Neuronal stem cell (in vitro differentiated cells): ENCODE results near the gene USP2.
"Not testable (repeated sequence)": the region's sequence is repeated elsewhere in the genome, so short reads cannot be mapped to it uniquely, and the experiment has no call there.

ENCODE experiments used
- DNase-seq: peaks from one replicate; pipeline ENCODE4 v3.0.0-alpha.2; 2013; ENCODE audit warnings: low spot score
- H2AFZ ChIP-seq: one replicate; pipeline ENCODE4 v1.6.1; 2013; ENCODE audit warnings: mild to moderate bottlenecking, low read length, inconsistent platforms
- H2AK5ac ChIP-seq: 2 replicates; pipeline ENCODE4 v1.6.1; 2013; ENCODE audit warnings: low read depth, mild to moderate bottlenecking, inconsistent platforms, low read length, moderate library complexity, mixed read lengths
- H2BK120ac ChIP-seq: 2 replicates; pipeline ENCODE4 v1.6.1; 2013; ENCODE audit warnings: low read depth, mild to moderate bottlenecking, inconsistent platforms, low read length, moderate library complexity, mixed read lengths
- H2BK12ac ChIP-seq: one replicate; pipeline ENCODE4 v1.6.1; 2013; ENCODE audit warnings: low read length, inconsistent platforms
- H2BK15ac ChIP-seq: 2 replicates; pipeline ENCODE4 v1.6.1; 2013; ENCODE audit warnings: mild to moderate bottlenecking, low read length, inconsistent platforms, mixed read lengths
- H2BK5ac ChIP-seq: one replicate; pipeline ENCODE4 v1.6.1; 2013; ENCODE audit warnings: inconsistent platforms, mild to moderate bottlenecking, low read length, moderate library complexity
- H3K14ac ChIP-seq: one replicate; pipeline ENCODE4 v1.6.1; 2013; ENCODE audit warnings: low read length, inconsistent platforms
- H3K18ac ChIP-seq: 2 replicates; pipeline ENCODE4 v1.6.1; 2013; ENCODE audit warnings: low read length, inconsistent platforms
- H3K23ac ChIP-seq: 2 replicates; pipeline ENCODE4 v1.6.1; 2013; ENCODE audit warnings: low read depth, mild to moderate bottlenecking, mixed read lengths, low read length, inconsistent platforms; ENCODE audit not compliant: poor library complexity
- H3K27ac ChIP-seq: replicated peaks from 3 replicates; pipeline ENCODE4 v1.5.1; 2013; ENCODE audit warnings: low read length, inconsistent platforms
- H3K27me3 ChIP-seq, 3 experiments: 2 replicates each; pipeline ENCODE4 v1.6.1; 2013; ENCODE audit warnings: low read length in 3 of 3, mild to moderate bottlenecking in 2 of 3, inconsistent platforms in 1 of 3, low read depth in 1 of 3, mixed read lengths in 1 of 3, moderate library complexity in 1 of 3; ENCODE audit not compliant: control insufficient read depth in 3 of 3, insufficient read depth in 3 of 3
- H3K36me3 ChIP-seq, 2 donors: replicated peaks in 1 of 2; 2 replicates each; pipeline ENCODE4 v1.6.1; 2013; ENCODE audit warnings: low read length in 2 of 2; ENCODE audit not compliant: control insufficient read depth in 2 of 2, insufficient read depth in 2 of 2
- H3K4ac ChIP-seq: 2 replicates; pipeline ENCODE4 v1.6.1; 2013; ENCODE audit warnings: inconsistent platforms, mild to moderate bottlenecking, low read length, moderate library complexity
- H3K4me1 ChIP-seq, 2 donors: 1 replicate in 1 of 2; 2 replicates in 1 of 2; pipeline ENCODE4 v1.6.1; 2013; ENCODE audit warnings: low read length in 2 of 2, low read depth in 1 of 2; ENCODE audit not compliant: control insufficient read depth in 2 of 2, insufficient read depth in 1 of 2
- H3K4me2 ChIP-seq: one replicate; pipeline ENCODE4 v1.6.1; 2013; ENCODE audit warnings: mild to moderate bottlenecking, low read length, inconsistent platforms; ENCODE audit not compliant: insufficient read depth, poor library complexity, severe bottlenecking
- H3K4me3 ChIP-seq, 2 donors: 2 replicates each; pipeline ENCODE4 v1.5.1; 2013; ENCODE audit warnings: low read length in 2 of 2, mild to moderate bottlenecking in 2 of 2, inconsistent platforms in 1 of 2, moderate library complexity in 1 of 2
- H3K79me1 ChIP-seq: one replicate; pipeline ENCODE4 v1.6.1; 2013; ENCODE audit warnings: low read depth, mild to moderate bottlenecking, inconsistent platforms, low read length, moderate library complexity
- H3K9ac ChIP-seq: one replicate; pipeline ENCODE4 v1.6.1; 2013; ENCODE audit warnings: mild to moderate bottlenecking, low read depth, low read length, inconsistent platforms; ENCODE audit not compliant: poor library complexity
- H3K9me3 ChIP-seq, 2 donors: replicated peaks in 1 of 2; 2 replicates each; pipeline versions ENCODE3 to v1.6.1; 2013; ENCODE audit warnings: low read length in 2 of 2, mild to moderate bottlenecking in 2 of 2, inconsistent platforms in 1 of 2, low read depth in 1 of 2, mixed read lengths in 1 of 2, moderate library complexity in 1 of 2; ENCODE audit not compliant: control insufficient read depth in 2 of 2, insufficient read depth in 1 of 2
- H4K8ac ChIP-seq: one replicate; pipeline ENCODE4 v1.6.1; 2013; ENCODE audit warnings: low read depth, mild to moderate bottlenecking, inconsistent platforms, low read length, moderate library complexity
- H4K91ac ChIP-seq: one replicate; pipeline ENCODE4 v1.6.1; 2013; ENCODE audit warnings: low read length, low read depth, mild to moderate bottlenecking, inconsistent platforms; ENCODE audit not compliant: poor library complexity
- WGBS, 2 donors: extraction: QIAGEN DNeasy Blood & Tissue Kit; methylation state at CpG; one replicate each; pipeline ENCODE4 v1.1.7; 2013; ENCODE audit warnings: missing lambda C conversion rate in 2 of 2, mixed read lengths in 1 of 2; ENCODE audit not compliant: insufficient read length in 2 of 2, insufficient replicate concordance in 1 of 2; ENCODE audit errors: extremely low coverage in 2 of 2; 5-methylcytosine and 5-hydroxymethylcytosine counted together

The USP2 gene

DNA sequence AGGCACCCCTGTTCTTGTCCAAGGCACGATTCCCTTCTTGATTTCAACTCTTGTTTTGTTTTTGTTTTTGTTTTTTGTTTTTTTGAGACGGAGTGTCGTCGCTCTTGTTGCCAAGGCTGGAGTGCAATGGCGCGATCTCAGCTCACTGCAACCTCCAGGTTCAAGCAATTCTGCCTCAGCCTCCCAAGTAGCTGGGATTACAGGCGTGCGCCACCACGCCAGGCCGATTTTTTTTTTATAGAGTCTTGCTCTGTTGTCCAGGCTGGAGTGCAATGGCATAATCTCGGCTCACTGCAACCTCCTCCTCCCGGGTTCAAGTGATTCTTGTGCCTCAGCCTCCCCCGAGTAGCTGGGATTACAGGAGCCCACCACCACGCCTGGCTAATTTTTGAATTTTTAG, 1.0 kb upstream of the USP2 start:
- H3K79me1 ChIP-seq, H3K18ac ChIP-seq, H3K4ac ChIP-seq, H3K27ac ChIP-seq, H4K8ac ChIP-seq, DNase-seq, H3K9ac ChIP-seq, H2AK5ac ChIP-seq, H2BK5ac ChIP-seq, H3K23ac ChIP-seq, H3K36me3 ChIP-seq, H3K4me3 ChIP-seq, H3K9me3 ChIP-seq, H3K14ac ChIP-seq, H2BK120ac ChIP-seq, H4K91ac ChIP-seq, H2BK15ac ChIP-seq, H2BK12ac ChIP-seq, H3K4me2 ChIP-seq: not testable (repeated sequence)
- peak overlapping the region; percentile 92 for H2AFZ ChIP-seq
- no CpG with 5 or more reads among the region's 14 CpGs for WGBS, 2 donors
- H3K27me3 ChIP-seq: peaks cover 0 to 44% (median 4%) of the 10 kb centered on the region in 3 experiments
- peaks cover 7 to 23% of the 10 kb centered on the region in 2 donors for H3K4me1 ChIP-seq

DNA sequence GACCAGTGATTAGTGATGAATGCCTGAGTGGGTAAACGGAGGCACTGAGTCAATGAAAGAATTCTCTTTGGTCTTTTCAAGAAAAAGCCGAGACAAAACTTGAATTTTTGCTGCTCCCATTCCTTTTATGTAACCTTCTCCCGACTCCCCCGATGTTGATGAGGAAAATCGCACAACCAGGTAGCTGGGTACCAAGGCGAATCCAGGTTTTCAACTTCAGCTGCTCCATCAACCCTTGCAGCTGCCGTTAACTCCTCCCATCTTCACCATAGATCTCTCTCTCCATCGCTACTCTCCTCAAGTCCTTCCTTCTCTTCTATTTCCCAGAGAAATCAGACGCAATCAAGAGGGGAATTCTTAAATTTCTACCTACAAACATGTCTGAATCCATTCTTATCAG, 611 bp upstream of the USP2 start:
- H2AFZ ChIP-seq: peak overlapping the region; percentile 92
- H2AK5ac ChIP-seq: no peak overlapping the region
- no peak overlapping the region for H2BK12ac ChIP-seq
- H4K8ac ChIP-seq: no peak overlapping the region
- peaks cover 8 to 24% of the 10 kb centered on the region in 2 donors for H3K4me1 ChIP-seq
- no peak overlapping the region for H3K27ac ChIP-seq
- no peak overlapping the region for H3K9ac ChIP-seq
- peak overlapping the region; percentile 50 to 73 for H3K4me3 ChIP-seq
- no peak overlapping the region for H3K23ac ChIP-seq
- no CpG with 5 or more reads among the region's 9 CpGs for WGBS, 2 donors
- no peaks in the 10 kb centered on the region for H3K79me1 ChIP-seq
- no peak overlapping the region for H2BK5ac ChIP-seq
- no peak overlapping the region for H3K18ac ChIP-seq
- H3K4ac ChIP-seq: no peak overlapping the region
- DNase-seq: no peak
- H3K9me3 ChIP-seq: no peaks in the 10 kb centered on the region
- H3K36me3 ChIP-seq: no peaks in the 10 kb centered on the region
- peaks cover 0 to 48% (median 4%) of the 10 kb centered on the region in 3 experiments for H3K27me3 ChIP-seq
- no peak overlapping the region for H2BK120ac ChIP-seq
- H3K14ac ChIP-seq: no peak overlapping the region
- H3K4me2 ChIP-seq: peak overlapping the region; percentile 99
- no peak overlapping the region for H4K91ac ChIP-seq
- H2BK15ac ChIP-seq: no peak overlapping the region

DNA sequence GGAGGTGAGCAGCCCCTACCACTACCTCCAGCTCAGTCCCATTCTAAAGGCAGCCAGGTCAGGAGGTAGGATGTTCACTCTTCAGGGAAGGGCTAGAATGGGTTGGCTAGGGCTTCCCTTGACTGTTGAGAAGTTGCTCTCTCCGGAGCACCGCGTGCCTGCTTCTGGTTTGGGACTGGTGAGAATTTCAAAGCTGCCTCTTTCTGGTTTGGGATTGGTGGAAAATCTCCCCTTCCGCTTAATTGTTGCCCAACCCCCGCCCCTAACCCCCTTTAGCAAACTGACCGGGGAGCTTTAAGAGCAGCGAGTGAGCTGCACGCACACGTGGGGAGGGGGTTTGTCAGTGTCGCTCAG, 686 bp downstream of the USP2 start:
- Histone ChIP-seq H3K4me1 (peaks cover 20 to 35% of the 10 kb centered on the region in 2 donors), H3K9ac (peak overlapping the region; percentile 77), H3K14ac (peak overlapping the region; percentile 58), H3K9me3 (no peaks in the 10 kb centered on the region), H4K8ac (no peak overlapping the region), H2BK5ac (no peak overlapping the region), H4K91ac (no peak overlapping the region), H3K27me3 (peaks cover 0 to 49% (median 4%) of the 10 kb centered on the region in 3 experiments), H2BK12ac (no peak overlapping the region), H3K23ac (peak overlapping the region; percentile 49), H3K27ac (no peak overlapping the region), H2AFZ (peak overlapping the region; percentile 92), H2AK5ac (peak overlapping the region; percentile 53), H3K79me1 (no peaks in the 10 kb centered on the region), H3K4ac (no peak overlapping the region), H3K4me2 (peak overlapping the region; percentile 99), H3K4me3 (peak overlapping the region; percentile 50 to 75), H2BK15ac (no peak overlapping the region), H3K36me3 (no peaks in the 10 kb centered on the region), H2BK120ac (no peak overlapping the region), H3K18ac (peak overlapping the region; percentile 53)
- no peak for DNase-seq
- WGBS, 2 donors: no CpG with 5 or more reads among the region's 10 CpGs

DNA sequence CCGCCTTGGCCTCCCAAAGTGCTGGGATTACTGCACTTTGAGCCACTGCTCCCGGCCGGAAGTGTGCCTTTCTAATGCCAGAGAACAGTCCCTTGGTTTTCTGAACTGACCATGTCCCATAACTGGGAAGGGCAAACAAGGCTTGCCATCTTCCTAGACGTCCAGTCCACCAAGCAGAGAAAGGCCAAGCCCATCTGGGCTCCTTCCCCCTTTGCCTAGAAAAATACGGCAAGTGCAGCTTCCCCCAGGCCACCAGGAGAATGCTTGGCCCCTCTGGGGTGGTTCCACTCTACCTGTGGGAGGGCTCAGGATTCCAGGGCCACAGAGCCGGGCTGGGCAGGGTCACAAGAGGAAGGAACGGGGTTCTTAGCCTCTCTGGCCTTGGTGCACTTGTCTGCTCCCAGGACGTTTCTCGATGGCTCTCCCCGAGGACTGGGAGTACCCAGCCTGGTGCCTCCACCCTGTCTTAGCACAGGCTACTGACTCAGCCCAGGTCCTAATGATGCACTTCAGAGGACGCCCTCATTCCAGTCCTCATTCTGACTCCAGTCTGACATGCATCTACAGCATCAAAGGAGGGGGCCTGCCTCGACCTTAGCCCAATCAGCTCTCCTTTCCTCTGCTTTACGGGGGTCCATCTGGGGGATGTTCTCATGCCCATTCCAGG, 1.2 kb downstream of the USP2 start:
- no peak overlapping the region for H4K91ac ChIP-seq
- H2AK5ac ChIP-seq: peak overlapping the region; percentile 53
- H3K9me3 ChIP-seq: no peaks in the 10 kb centered on the region
- no peak for DNase-seq
- peaks cover 25 to 40% of the 10 kb centered on the region in 2 donors for H3K4me1 ChIP-seq
- no peak overlapping the region for H3K23ac ChIP-seq
- no peak overlapping the region for H2BK15ac ChIP-seq
- H3K36me3 ChIP-seq: no peaks in the 10 kb centered on the region
- WGBS, 2 donors: no CpG with 5 or more reads among the region's 13 CpGs
- no peak overlapping the region for H3K4me2 ChIP-seq
- H2BK5ac ChIP-seq: no peak overlapping the region
- no peak overlapping the region for H4K8ac ChIP-seq
- no peaks in the 10 kb centered on the region for H3K79me1 ChIP-seq
- no peak overlapping the region for H3K9ac ChIP-seq
- no peak overlapping the region for H3K14ac ChIP-seq
- H2AFZ ChIP-seq: peak overlapping the region; percentile 92
- H2BK12ac ChIP-seq: no peak overlapping the region
- H3K27ac ChIP-seq: no peak overlapping the region
- H3K4me3 ChIP-seq: peak overlapping the region in 1 of 2 donors; percentile 4
- no peak overlapping the region for H3K4ac ChIP-seq
- H2BK120ac ChIP-seq: no peak overlapping the region
- H3K18ac ChIP-seq: peak overlapping the region; percentile 25
- peaks cover 0 to 49% (median 4%) of the 10 kb centered on the region in 3 experiments for H3K27me3 ChIP-seq
